ENCODE results near the gene C12orf57. TPM values are rescaled to one million over a fixed set of nuclear protein-coding genes. Genes with fewer than 3 reads are reported as not detected.

Gene C12orf57
- total RNA-seq, 4 donors from 2014 or later = 251 to 495 (median 436) TPM

- H3K9me3 ChIP-seq = no peaks in the 10 kb centered on the region
Measured at GRCh38 chr12:6958609-6959057, 14.8 kb downstream of the C12orf57 start.

GRCh38 chr12:6959058-6959804, 15.4 kb downstream of the C12orf57 start:
- Histone ChIP-seq H3K4me3 (no peak overlapping the region), H3K36me3 (peaks cover 7% of the 10 kb centered on the region), H3K9me3 (no peaks in the 10 kb centered on the region), H3K27me3 (no peaks in the 10 kb centered on the region), H3K4me1 (peaks cover 61% of the 10 kb centered on the region), H3K27ac (peak overlapping the region; percentile 40)
- TF ChIP-seq POLR2AphosphoS5 (IDR thresholded peaks at IDR 0.05) = no peak
- 70% methylated on average over 24 of the region's 24 CpGs for WGBS
- DNase-seq (ENCODE audit: low spot score in 2 of 2) = no peak

More at GRCh38 chr12:6958609-6959057, 14.8 kb downstream of the C12orf57 start:
- H3K4me3 ChIP-seq = no peak overlapping the region
- H3K27me3 ChIP-seq = no peaks in the 10 kb centered on the region
- TF ChIP-seq EP300 (IDR thresholded peaks at IDR 0.05) (no peak), POLR2A (IDR thresholded peaks at IDR 0.05) (no peak), POLR2AphosphoS5 (IDR thresholded peaks at IDR 0.05) (no peak), CTCF (IDR thresholded peaks at IDR 0.05) (no peak)
- H3K27ac ChIP-seq = peak overlapping the region; percentile 40
- H3K4me1 ChIP-seq = peaks cover 56% of the 10 kb centered on the region
- DNase-seq (ENCODE audit: low spot score in 2 of 2) = no peak
- peaks cover 7% of the 10 kb centered on the region for H3K36me3 ChIP-seq
- WGBS = 60% methylated on average over 9 of the region's 10 CpGs

GRCh38 chr12:6959805-6960592, 16.2 kb downstream of the C12orf57 start:
- H3K27ac ChIP-seq = peak overlapping the region; percentile 93
- H3K4me3 ChIP-seq = no peak overlapping the region
- 89% methylated on average over 13 of the region's 26 CpGs for WGBS
- no peaks in the 10 kb centered on the region for H3K9me3 ChIP-seq
- no peaks in the 10 kb centered on the region for H3K27me3 ChIP-seq
- TF ChIP-seq POLR2A (IDR thresholded peaks at IDR 0.05) (no peak), POLR2AphosphoS5 (IDR thresholded peaks at IDR 0.05) (no peak), CTCF (IDR thresholded peaks at IDR 0.05) (no peak), EP300 (IDR thresholded peaks at IDR 0.05) (no peak)
- peak in 1 of 2 donors; percentile 68 for DNase-seq (ENCODE audit: low spot score in 2 of 2)
- peaks cover 7% of the 10 kb centered on the region for H3K36me3 ChIP-seq
- H3K4me1 ChIP-seq = peaks cover 66% of the 10 kb centered on the region

GRCh38 chr12:6960593-6961277, 16.9 kb downstream of the C12orf57 start:
- Histone ChIP-seq H3K9me3 (no peaks in the 10 kb centered on the region), H3K27ac (peak overlapping the region; percentile 93), H3K36me3 (peaks cover 7% of the 10 kb centered on the region), H3K27me3 (no peaks in the 10 kb centered on the region), H3K4me3 (no peak overlapping the region), H3K4me1 (peaks cover 74% of the 10 kb centered on the region)
- DNase-seq (ENCODE audit: low spot score in 2 of 2) = peak in 1 of 2 donors; percentile 64
- no peak for TF ChIP-seq CTCF (IDR thresholded peaks at IDR 0.05)
- no peak for TF ChIP-seq EP300 (IDR thresholded peaks at IDR 0.05)
- no peak for TF ChIP-seq POLR2A (IDR thresholded peaks at IDR 0.05)
- TF ChIP-seq POLR2AphosphoS5 (IDR thresholded peaks at IDR 0.05) = no peak
- 67% methylated on average over 11 of the region's 13 CpGs for WGBS

- peak overlapping the region; percentile 60 for H3K4me3 ChIP-seq
- 9% methylated on average over 15 of the region's 24 CpGs for WGBS
- peak overlapping the region; percentile 93 for H3K27ac ChIP-seq
- peaks cover 79% of the 10 kb centered on the region for H3K4me1 ChIP-seq
- H3K9me3 ChIP-seq = no peaks in the 10 kb centered on the region
- DNase-seq (ENCODE audit: low spot score in 2 of 2) = peak in 1 of 2 donors; percentile 87
- no peaks in the 10 kb centered on the region for H3K27me3 ChIP-seq
- peaks cover 11% of the 10 kb centered on the region for H3K36me3 ChIP-seq
- no peak for TF ChIP-seq CTCF (IDR thresholded peaks at IDR 0.05)
- TF ChIP-seq POLR2A (IDR thresholded peaks at IDR 0.05) = no peak
- TF ChIP-seq EP300 (IDR thresholded peaks at IDR 0.05) = no peak
- TF ChIP-seq POLR2AphosphoS5 (IDR thresholded peaks at IDR 0.05) = peak; percentile 51 to 64 (median 61)
Measured at GRCh38 chr12:6961278-6961694, 17.5 kb downstream of the C12orf57 start.
